ENCODE measurements around the gene ST3GAL3.
A peak's percentile ranks its signal among the peaks of the same experiment; 100 is the strongest.

ST3GAL3 gene

GRCh38 chr1:43946236-43947060 is 239.1 kb downstream of the ST3GAL3 start, which contains the start of gene IPO13:
IPO13 (plus strand) TSS chr1:43946950; CDS start chr1:43947601, 651 bp downstream.
- DNase-seq, result peak; percentile 95

DNA sequence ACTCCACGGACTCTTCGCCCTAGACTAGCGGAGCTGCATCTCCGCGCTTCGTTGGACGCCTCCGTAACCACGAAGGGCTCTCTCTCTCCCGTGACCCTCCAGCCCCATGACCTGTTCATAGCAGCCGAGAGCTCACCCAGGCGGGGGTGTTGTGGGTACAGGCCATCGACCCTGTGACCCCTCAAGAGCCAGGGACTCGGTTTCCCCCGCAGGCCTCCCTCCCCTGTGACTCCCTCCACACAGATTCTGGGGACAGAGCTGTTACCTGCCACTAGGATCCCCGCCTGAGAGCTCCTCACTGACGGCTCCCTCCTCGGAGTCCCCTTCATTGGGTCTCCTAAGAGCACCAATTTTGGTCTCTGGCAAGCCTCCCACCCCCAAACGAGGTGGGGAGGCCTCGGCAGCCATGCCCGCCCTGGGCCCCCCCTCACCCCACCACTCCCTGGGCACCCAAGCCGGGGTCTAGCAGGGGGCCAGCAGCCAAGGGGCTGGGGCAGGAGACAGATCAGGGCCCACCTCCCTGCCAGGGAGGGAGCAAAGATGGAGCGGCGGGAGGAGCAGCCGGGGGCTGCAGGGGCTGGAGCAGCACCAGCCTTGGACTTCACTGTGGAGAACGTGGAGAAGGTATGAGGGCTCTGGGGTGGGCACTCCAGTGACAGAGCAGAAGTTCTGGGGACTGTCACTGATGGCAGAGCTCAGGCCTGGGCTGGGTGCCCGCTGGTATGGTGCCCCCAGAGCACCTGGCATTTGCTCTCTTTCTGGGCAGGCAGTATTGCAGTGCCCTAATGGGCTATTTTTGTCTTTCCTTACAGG is 239.9 kb downstream of the ST3GAL3 start:
- no peak for DNase-seq

DNA sequence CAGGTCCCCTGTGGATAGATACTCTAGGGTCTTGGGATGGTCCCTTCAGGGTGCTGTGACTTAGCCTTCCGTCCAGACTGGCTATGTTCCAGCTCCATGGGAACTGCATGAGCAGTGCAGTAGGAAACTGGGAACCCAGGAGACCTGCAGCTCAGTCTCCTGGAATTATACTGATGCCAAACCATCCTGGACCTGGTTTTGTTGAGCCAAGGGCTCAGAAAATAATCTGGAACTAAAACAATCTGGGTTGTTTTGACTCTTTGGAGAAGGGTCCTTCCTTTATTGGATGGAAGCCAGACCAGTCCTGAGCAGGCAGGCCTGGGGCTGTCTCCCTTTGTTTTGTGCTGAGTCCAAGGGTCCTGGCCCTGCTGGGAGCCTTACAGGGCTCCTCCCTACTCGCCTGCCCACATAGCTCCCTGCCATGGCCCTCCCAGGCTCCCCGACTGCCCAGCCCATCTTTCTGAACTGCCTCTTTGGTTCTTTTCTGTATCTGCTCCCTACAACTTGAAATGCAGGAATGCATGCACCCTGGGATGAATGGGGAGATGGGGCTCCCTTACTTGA is 240.6 kb downstream of the ST3GAL3 start:
- DNase-seq, result no peak

DNA sequence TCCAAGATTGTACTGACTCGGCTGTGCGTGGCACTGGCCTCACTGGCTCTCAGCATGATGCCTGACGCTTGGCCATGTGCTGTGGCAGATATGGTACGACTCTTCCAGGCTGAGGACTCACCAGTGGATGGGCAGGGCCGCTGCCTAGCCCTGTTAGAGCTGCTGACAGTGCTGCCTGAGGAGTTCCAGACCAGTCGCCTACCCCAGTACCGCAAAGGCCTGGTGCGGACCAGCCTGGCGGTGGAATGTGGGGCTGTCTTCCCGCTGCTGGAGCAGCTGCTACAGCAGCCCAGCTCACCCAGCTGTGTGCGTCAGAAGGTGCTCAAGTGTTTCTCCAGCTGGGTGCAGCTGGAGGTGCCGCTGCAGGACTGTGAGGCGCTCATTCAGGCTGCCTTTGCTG is 242.3 kb downstream of the ST3GAL3 start:
- no peak for DNase-seq

DNA sequence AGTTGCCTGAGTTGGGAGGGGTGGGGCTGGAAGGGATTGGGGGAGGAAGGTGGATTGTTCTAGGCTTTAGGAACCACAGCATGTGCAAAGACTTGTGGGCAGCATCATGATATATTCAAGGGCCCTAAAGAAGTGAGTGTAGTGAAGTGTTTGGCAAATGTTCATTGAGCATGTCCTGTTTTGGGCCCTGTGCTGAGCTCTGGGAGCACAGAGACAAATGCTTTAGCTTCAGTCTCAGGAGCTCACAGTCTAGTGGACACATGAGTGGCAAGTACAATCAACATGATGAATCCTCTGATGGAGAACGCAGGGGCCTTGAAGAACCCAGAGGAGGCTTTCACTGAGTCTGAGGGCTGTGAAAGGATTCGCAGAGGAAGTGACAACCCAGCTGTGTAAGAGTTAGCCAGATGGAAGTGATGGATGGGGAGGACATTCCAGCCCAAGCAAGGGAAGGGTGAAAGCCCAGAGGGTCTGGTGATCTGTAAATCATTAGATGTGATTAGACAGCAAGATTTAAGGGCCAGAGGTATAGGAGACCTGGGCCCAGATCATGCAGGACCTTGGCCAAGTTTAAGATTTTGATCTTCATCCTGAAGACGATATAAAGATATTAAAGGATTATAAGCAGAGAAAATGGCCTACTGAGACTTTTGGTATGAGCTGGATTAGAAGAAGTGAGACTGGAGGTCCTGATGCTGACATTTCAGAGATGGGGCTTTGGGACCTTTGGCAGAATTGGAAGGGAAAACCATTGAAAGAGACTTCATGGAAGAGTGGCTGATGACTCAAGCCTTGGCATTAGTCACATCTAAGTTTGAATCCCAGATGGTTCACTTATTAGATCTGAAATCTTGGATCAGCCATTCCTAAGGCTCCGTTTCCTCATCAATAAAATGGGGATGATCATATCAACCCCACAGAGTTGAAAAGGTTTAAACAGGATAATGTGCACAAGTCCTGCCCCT is 244.0 kb downstream of the ST3GAL3 start:
- DNase-seq, result no peak

- DNase-seq, result no peak
Observed at GRCh38 chr1:43952731-43953346, 245.5 kb downstream of the ST3GAL3 start.

DNA sequence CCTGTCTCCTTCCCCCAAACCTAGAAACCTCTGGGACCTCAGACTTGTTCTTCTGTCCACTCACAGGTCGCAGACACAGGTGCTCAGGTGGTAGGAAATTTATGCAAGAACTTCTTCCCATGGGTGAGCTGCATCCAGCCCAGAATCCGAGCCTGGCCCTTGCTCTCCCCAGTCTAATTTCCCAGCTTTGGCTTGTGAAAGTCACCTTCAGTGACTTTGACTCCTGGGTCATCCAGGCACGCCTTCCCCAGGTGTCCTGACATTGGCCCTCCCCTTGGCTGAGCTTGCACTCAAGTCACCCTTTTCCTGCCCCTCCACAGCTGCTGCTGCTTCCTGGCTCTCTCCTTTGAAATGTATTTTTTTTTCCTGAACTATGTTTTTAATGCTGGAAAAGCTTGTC is 246.0 kb downstream of the ST3GAL3 start:
- DNase-seq, result no peak

DNA sequence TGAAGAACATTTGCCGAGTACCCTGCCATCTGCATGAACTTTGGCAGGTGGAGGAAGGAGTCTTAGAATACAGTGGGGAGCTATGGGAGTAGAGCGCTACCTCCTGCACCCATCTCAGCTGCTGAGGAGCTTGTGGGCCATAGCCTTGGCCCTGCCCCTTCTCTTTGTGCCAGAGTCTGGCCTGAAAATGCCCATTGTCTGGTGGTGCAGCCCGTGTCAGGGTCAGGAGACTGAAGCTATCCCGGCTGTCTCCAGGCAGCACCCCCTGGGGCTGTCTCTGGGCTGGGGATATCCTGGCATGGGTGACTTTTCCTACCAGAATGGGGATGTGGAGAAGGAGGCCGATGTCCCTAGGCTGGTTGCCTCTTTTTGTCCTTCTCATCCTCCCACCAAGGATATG is 246.7 kb downstream of the ST3GAL3 start:
- no peak for DNase-seq

DNA sequence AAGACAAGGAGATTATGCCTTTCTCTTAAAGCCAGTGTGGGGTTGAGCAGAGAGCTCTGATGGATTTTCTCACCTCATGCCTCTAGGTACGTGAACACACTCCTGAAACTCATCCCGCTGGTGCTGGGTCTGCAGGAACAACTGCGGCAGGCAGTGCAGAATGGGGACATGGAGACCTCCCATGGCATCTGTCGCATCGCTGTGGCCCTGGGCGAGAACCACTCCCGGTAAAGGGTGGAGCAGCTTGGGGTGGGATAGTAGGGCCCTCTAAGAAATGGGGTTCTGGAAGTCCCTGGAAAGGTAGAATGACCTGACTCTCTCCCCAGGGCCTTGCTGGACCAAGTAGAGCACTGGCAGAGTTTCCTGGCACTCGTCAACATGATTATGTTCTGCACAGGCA is 248.9 kb downstream of the ST3GAL3 start:
- DNase-seq, result no peak

- DNase-seq, result no peak
Observed at GRCh38 chr1:43957407-43958040, 250.2 kb downstream of the ST3GAL3 start.

DNA sequence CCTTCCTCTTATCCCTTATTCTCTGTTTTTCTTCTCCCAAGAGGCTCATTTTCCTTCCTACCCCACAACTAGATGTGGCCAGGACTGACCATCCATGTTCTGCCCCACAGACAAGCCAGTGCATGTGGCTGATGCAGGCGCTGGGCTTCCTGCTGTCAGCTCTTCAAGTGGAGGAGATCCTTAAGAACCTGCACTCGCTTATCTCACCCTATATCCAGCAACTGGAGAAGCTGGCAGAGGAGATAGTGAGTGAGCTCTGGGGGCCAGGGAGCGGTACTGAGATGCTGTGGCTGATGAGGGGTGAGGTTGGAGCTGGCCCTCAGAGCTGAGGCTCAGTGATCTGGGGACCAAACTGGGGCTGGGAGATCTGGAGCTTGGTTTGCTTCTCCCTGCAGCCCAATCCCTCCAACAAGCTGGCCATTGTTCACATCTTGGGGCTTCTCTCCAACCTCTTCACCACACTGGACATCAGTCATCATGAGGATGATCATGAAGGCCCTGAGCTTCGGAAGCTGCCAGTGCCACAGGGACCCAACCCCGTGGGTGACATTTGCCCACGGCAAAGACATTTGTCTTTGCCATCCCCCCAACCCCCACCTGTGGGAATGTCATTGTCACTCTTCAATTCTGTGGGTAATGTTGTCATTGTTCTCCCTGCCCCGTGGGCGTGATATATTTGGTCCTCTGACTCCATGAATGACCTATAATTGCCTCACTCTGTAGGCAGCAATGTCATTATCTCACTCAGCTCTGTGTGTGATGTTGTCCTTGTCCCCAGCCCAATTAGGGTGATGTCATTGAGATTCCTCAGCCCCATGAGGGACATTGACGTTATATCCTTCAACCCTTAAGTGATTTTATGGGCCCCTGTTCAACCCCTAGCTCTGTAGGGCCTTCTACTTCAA is 251.3 kb downstream of the ST3GAL3 start:
- DNase-seq, result no peak

DNA sequence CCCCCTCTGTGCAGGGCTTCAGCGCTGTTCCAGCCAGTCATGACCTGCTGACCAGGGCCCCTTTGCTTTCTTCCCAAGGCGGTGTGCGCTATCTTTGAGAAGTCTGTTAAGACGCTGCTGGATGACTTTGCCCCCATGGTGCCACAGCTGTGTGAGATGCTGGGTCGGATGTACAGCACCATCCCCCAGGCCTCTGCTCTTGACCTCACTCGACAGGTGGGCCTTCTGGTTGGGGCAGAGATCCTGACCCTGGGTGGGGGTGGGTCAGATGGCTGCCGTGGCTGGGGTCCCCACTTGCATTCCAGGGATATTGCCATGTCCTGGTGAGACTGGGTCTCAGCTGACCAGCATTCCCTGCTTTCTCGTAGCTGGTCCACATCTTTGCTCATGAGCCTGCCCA is 253.5 kb downstream of the ST3GAL3 start:
- DNase-seq, result no peak

- DNase-seq, result no peak
Observed at GRCh38 chr1:43961692-43962091, 254.4 kb downstream of the ST3GAL3 start.

- DNase-seq, result no peak
Observed at GRCh38 chr1:43962324-43962723, 255.0 kb downstream of the ST3GAL3 start.

DNA sequence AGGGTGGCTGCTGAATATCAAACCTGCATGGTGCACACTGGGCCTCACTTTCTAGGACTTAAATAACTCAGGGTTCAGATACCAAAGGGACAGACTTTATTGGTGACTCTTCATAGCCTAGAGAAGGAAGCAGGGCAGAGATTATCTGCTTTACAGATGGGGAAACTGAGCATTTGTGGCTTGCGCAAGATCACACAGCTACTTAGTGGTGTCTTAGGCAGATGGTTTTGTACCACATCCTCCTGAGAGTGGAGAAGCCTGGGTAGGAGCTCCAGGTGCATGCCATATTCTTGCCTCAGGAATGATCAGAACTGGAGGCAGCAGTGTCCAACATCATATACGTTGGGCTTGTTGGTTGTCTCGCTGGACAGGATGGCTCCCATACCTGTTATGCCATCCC is 255.7 kb downstream of the ST3GAL3 start:
- DNase-seq, result no peak

GRCh38 chr1:43963890-43964289 is 256.6 kb downstream of the ST3GAL3 start:
- DNase-seq, result no peak

GRCh38 chr1:43965316-43965715 is 258.0 kb downstream of the ST3GAL3 start:
- no peak for DNase-seq

GRCh38 chr1:43968348-43968948 is 261.1 kb downstream of the ST3GAL3 start:
- DNase-seq, result no peak

GRCh38 chr1:43969416-43969745 is 262.0 kb downstream of the ST3GAL3 start:
- no peak for DNase-seq

Measured in NCI-H345 (cell line).